Activated CD8-positive, alpha-beta memory T cell treated with anti-CD3 and anti-CD28 coated beads, Interleukin-2, amount 50 U/mL, for 1 hour (primary cell): ENCODE measurements around the gene SORBS2.

ENCODE experiments used
- DNase-seq: peaks from one replicate; pipeline ENCODE4 v3.0.0-alpha.2; 2020; ENCODE audit errors: extremely low read depth

SORBS2 gene

DNA sequence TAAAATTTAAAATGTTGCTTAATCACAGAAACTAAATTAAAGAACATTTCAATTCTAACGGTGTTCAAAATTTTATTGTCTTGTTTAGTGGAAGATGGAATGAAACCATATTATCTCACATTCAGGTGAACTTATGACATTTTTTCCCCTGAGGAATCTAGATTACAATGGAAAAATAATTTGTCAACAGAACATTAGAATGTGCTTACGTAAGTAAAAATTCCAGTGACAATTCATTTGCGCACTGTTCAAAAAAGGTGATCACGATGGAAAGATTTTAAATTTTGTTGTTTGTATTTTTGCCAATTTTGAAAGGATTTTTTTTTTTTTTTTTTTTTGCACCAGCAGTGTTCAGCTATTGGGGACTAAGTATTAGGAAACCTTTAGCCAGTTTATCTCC is 23.3 kb upstream of the SORBS2 start:
- DNase-seq = no peak

GRCh38 chr4:185834778-185835177 is 22.8 kb upstream of the SORBS2 start:
- DNase-seq = no peak

DNA sequence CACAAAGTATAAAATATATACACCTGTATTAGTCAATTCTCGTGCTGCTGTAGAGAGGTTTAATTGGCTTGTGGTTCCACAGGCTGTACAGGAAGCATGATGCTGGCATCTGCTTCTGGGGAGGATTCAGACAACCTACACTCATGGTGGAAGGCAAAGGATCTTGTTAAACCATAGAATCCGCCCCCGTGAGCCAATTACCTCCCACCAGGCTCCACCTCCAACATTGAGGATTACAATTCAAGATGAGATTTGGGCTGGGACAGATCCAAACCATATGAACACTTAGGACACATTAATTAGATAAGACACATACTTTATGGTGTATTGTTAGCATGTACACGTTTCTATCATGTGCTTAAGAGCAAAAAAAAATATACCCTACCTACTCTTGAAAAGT is 22.1 kb upstream of the SORBS2 start:
- DNase-seq = no peak

DNA sequence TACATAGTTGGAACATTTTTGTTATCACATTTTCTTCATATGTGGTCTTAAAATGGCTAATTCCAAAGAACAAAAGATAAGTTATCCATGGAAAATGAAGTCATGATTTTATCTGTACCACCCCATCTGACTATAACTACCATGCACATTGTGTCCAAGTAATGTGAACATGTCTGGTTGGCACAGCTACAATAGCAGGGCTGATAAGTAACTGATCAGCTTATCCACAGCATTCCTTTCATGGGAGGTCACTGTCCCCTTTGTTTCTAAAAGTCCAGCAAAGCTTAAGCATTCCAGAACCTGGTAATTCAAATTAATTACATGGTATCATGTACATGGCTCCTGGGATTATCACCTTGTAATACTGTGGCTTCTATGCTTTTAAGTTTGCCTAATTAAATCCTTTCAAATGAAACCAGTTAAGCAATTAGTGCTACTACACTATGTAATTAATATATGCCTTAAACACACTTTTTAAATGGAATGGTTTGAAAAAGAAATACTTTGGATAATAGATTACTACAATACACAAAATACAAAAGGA is 21.1 kb upstream of the SORBS2 start:
- no peak for DNase-seq

DNA sequence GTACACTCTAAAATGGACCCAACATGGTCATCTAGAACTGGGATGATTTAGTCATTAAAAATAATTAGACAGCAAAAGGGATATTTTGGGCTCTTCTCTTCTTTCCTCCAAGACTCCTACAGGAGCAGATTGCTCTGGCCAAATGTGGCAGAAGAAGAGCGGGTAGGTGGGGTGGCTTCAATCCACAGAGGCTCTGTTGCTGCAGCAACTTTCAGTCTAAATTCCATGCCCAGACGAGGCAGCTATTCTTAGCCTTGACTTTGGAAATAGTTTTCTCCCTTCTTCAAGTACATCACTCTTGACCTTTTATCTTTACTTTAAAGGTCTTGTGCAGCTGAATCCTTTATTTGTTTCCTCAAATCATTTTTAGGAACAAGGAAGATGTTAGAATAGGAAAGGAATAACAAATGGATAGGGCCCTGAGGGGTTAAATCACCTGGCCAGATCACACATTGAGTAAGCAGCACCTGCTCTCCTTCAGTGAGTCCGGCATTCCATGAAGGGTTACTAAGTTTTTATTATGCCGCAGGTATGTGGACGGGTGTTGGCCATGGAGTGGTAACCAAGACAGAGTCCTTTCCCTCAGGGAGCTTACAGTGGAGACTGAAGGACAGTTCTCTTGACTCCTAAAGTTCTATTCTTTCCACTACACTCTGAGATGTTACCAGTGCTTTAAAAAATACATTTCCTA is 19.3 kb upstream of the SORBS2 start:
- no peak for DNase-seq

DNA sequence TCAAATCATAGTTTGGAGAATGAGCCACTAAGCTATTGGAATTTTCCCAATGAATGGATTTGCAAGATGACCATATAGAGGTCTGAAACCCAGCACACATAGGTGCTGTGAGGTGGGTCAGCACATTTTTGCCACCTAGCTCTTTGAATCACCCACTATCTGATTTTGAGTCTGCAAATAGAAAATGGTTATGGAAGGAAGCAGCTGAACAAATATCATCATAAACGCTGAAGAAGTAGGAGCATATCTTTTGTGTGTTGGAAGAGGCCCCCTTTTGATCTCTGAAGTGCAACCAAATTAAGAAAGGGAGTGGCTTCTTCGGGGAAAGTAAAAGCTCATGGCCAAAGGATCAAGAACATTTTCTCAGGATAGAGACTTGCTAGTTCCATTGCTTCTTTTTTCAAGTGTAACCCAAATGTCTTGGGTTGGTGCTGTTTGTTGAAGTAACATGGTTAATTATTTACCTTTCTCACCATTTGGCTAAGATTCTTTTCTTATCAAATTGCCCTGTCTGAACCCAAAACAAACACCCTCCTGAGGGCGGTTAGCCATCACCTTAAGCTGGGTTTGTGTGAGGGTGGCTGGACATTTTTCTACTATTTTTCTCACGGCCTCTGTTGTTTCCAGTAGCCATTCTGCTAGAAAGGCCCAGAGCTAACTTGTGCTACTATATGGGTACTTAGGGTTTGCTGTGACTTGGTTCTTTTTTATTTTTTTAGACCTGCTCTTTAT is 18.4 kb upstream of the SORBS2 start:
- no peak for DNase-seq

DNA sequence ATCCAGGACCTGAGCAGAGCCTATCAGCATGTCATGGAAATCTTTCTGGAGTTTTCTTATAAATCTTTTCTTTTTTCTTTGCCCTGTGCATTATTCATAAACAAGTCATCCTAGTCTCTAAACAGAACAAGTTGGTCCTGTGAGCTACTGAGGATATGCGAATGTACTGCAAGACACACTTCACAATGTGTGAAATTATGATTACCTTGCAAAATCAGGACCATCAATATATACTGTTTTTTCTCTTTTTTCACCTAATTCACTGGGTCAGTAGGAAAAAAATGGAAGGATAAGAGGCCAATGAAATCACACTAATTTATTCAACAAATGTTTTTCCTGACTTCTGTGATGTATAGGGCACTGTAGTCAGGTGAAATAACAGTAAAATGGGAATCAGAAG is 14.4 kb upstream of the SORBS2 start:
- no peak for DNase-seq

GRCh38 chr4:185825737-185826136 is 13.7 kb upstream of the SORBS2 start:
- DNase-seq = no peak

DNA sequence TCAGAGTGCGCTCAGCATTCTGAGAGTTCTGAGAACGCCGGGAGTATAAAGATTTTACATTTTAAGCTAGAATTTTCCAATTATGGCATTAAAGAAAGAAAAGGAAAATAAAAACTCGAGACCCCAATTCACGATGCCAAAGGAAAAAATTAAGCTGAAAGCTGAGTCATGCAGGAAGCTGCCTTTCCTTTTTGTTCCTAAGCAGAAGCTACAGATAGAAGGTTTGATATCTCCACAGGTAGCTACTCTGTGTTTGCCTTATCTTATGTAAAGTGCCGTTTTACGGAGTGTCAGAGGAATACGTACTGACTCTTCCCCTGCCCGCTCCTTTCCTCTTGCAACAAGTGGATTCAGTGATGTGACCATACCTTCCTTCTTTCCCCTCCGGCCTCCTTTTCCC is 10.8 kb upstream of the SORBS2 start:
- no peak for DNase-seq

GRCh38 chr4:185821029-185821419 is 9.0 kb upstream of the SORBS2 start:
- DNase-seq = no peak

DNA sequence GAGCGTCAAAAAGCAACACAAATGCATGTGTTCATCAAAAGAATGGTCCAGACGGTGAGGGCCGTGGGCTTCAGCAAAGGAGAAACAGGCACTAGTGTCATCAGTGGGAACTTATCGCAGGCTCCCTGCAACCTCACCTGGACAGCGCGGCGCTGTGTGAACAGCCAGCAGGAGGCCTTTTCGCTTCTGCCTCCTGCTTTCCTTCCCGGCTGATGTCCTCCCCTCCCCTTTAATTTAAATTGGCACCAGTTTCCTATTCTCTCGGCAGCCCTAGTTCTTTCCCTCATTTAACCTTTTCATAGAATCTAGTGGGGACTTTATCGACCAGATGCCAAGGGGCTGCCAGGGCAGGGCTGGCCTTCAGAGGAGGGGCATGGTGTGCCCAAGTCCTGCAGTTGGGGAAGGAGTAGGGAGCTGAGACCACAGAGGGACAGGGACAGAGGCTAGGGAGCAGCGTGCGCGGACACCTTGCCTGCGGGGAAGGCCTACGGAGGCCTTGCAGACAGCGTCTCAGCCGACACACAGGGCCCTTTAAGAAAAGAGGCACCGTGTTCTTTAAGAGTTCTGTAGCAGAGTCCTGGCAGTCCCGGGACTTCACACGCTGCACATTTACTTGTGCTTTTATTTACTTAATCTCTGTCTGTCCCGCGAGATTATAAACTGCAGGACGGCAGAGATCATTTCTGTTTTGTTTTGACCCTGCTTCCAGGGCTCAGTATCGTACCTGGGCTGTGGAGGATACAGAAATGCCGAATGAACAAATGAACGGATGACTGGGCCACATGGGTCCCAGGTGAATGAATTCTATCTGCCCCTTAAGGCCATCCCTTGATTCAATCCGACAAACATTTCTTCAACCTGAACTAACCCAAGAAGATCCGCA is 8.4 kb upstream of the SORBS2 start:
- DNase-seq = no peak

- no peak for DNase-seq
Observed at GRCh38 chr4:185819144-185819543, 7.2 kb upstream of the SORBS2 start.

GRCh38 chr4:185817403-185817818 is 5.4 kb upstream of the SORBS2 start:
- DNase-seq = no peak

- no peak for DNase-seq
Observed at GRCh38 chr4:185813133-185813532, 1.1 kb upstream of the SORBS2 start.

DNA sequence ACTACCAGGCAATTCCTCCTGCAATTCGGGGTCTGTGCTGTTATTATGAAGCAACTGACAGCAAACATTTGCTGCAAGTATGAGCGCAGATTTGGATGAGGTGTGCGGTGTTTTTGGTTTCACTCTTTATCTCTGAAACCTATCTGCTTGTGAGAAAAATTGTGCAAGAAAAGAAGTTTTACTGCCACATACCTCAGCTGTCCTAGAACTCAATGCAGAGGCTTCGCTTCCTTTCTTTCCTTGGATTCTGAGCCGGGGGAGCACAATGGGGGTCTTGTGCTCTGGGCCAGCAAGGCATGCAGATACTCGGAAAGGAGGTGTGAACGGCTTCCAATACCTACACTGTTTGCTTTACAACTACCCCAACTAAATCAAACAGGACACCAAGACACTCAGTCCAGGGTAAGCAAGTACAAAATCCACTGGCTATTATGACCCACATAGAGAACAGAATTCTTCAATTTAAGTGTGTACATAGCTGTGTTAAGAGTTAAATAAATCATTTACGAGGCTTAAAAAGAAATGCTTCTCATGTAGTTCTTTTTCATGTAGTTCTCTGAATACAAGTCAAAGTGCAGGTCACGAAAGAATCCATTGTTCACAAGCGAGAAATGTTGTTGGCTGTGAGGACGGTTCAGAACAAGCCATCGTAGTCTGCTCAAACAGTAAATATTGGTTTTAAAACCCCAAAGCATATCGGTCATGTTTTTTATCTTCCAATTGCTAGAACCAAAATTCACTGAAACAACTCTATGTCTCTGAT is 1.1 kb downstream of the SORBS2 start:
- no peak for DNase-seq

DNA sequence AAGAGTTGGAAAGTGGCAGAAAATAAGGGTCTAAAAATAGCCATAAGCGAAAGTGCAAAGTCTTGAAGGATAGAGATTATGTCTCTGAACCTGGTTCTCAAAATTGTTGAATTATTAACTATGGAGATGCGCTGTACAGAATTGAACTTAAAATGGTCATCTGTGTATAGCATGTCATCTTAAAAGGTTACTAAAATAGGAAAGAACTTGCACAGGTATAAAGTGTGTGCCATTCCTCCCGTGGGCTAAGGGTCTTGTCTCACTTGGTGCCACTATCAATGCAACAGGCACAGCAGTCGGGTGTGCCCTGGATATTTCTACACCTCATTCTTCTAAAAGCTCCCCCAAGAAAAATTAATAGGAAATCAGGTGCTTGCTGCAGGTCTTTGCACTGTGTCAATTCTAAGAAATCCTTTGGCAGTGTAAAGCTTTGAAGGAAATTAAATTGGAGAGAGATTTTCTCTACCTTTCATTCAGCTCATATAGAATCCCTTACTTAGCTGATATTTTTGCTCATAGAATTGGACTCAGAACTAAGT is 2.4 kb downstream of the SORBS2 start:
- no peak for DNase-seq

- DNase-seq = no peak
Observed at GRCh38 chr4:185809121-185809520, 2.9 kb downstream of the SORBS2 start.

GRCh38 chr4:185805979-185806378 is 6.0 kb downstream of the SORBS2 start:
- DNase-seq = no peak

DNA sequence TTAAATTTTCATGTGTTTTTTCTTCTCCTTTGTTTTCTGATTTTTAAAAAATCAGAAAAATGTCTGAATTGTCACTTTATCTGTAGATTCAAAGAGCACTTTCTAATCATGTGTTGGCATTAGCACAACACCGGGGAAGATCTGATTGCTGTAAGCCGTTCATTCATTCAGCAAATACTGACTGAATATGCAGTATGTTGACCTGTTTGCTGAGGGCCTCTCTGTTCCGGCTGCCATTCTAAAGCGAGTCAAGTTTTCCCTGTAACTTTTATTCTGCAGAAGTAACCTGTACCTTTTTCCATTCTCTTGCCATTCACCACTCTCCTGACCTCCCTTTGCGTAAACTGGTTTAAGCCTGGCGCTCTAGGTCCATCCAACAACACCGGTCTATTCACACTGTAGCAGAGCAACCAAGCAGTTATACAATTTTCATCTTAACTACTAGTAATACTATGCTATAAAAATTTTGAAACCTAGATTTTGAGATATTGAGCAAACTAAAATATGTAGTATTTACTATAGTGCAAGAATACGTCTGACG is 6.7 kb downstream of the SORBS2 start:
- DNase-seq = no peak

- no peak for DNase-seq
Observed at GRCh38 chr4:185803022-185803421, 9.0 kb downstream of the SORBS2 start.

DNA sequence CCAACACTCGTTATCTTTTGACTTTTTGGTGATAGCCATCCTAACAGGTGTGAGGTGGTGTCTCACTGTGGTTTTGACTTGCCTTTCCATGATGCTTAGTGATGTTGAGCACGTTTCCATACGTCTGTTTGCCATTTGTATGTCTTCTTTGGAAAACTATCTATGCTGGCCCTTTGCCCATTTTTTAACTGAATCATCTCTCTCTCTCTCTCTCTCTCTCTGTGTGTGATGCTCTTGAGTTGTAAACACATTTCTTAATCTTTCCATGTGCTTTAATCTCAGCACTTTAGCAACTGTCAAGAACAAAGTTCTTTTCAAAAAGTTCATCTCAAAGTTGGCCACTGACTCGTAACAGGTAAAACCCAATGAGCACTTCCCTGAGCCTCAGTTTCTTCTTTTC is 10.5 kb downstream of the SORBS2 start:
- no peak for DNase-seq
